Femur (tissue), 1 donor: ENCODE data around the gene BDH1.
"Not testable (repeated sequence)": the region's sequence is repeated elsewhere in the genome, so short reads cannot be mapped to it uniquely, and the experiment has no call there.

Source experiments
- DNase-seq: peaks from one replicate; pipeline ENCODE4 v3.0.0-alpha.2; 2017

BDH1 gene, protein sequence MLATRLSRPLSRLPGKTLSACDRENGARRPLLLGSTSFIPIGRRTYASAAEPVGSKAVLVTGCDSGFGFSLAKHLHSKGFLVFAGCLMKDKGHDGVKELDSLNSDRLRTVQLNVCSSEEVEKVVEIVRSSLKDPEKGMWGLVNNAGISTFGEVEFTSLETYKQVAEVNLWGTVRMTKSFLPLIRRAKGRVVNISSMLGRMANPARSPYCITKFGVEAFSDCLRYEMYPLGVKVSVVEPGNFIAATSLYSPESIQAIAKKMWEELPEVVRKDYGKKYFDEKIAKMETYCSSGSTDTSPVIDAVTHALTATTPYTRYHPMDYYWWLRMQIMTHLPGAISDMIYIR

DNA sequence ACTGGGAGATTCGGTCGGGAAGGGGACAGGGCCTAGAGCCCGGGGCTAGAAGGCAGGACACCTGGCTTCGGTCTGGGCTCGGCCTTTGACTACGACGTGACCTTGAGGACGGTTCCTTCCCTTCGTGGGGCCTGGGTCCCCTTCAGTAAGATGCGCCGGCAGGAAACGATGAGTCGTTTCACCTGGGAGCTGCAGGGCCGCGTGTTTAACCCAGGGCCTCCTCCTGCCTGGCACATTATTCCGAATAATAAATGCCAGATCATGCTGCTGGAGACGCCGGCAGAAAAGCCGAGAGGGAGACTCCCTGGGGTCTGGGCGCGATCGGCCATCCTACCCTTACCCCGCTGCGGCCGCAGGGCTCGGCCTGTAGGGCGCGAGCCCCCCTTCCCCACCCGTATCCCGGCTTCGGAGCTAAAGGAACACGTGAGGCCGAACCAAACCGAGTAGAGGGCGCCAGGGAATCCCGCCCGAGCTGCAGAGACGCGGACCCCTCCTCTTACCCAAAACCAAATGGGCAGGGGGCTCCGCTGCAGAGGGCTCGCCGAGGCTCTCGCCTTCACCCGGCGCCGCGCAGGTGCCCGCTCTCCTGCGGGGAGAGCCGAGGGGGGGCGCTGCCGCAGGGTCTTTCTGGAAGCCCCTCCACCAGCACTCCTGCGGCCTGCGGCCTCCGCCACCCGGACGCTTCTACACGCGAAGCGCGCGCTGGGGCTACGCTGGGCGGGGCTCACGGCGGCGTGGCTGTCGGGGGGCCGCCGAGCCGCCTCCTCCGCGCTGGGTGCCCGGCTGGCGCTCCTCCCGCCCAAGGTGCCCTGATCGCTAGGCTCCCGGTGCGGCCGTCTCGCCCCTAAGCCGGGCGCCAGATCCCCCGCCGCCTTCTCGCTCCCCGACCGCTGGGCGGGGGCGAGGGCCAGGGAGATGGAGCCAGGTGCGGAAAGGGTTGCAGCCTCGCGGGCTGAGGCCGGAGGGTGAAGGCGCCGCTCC is at the start of gene BDH1:
Gene BDH1, minus strand, starts transcription at position 688 of the 981 bp plus-strand sequence. CDS start 9,525 bp downstream, outside the sequence.
- peak; percentile 39 for DNase-seq

DNA sequence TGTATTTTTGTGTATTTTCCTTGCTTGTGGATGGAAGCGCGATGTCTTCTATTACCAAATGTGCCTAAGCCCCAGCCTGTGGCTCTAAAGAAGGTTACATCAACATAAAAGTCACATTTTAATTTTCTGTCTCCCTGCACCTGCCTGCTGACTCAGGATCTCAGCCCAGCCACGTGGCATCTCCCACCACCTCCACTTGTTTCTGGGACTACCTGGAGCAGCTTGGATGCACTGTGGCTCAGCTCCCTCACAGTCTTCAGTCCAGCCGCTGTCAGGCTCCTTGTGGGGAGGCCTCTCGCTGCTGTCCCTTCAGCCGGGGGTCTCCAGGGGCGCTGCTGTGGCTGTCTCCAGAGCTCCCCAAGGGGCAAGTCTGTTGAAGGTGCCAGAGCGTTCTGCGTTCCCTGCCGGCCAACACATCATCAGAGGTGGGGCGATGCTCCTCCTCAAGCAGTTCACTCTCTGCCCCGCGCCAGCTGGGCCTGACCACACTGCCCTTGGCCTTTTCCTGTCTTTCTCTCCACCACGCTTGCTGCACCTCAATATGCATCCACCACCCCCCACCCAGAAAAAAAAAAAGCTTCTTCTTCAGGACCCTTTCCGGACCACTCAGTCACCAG is 47.7 kb upstream of the BDH1 start:
- DNase-seq, result no peak

DNA sequence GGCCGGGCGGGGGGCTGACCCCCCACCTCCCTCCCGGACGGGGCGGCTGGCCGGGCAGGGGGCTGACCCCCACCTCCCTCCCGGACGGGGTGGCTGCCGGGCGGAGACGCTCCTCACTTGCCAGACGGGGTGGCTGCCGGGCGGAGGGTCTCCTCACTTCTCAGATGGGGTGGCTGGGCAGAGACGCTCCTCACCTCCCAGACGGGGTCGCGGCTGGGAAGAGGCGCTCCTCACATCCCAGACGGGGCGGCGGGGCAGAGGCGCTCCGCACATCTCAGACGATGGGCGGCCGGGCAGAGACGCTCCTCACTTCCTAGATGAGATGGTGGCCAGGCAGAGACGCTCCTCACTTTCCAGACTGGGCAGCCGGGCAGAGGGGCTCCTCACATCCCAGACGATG is 46.6 kb upstream of the BDH1 start:
- DNase-seq, result not testable (repeated sequence)

DNA sequence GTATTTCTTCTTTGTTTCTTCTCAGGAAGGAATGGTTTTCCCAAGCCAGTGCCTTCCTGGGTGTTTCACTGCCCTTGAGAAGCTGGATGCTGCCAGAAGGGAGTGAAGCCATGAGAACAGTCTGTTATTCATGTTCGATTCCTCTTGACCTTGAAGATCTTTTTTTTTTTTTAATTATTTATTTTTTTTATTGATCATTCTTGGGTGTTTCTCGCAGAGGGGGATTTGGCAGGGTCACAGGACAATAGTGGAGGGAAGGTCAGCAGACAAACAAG is 45.7 kb upstream of the BDH1 start:
- not testable (repeated sequence) for DNase-seq

DNA sequence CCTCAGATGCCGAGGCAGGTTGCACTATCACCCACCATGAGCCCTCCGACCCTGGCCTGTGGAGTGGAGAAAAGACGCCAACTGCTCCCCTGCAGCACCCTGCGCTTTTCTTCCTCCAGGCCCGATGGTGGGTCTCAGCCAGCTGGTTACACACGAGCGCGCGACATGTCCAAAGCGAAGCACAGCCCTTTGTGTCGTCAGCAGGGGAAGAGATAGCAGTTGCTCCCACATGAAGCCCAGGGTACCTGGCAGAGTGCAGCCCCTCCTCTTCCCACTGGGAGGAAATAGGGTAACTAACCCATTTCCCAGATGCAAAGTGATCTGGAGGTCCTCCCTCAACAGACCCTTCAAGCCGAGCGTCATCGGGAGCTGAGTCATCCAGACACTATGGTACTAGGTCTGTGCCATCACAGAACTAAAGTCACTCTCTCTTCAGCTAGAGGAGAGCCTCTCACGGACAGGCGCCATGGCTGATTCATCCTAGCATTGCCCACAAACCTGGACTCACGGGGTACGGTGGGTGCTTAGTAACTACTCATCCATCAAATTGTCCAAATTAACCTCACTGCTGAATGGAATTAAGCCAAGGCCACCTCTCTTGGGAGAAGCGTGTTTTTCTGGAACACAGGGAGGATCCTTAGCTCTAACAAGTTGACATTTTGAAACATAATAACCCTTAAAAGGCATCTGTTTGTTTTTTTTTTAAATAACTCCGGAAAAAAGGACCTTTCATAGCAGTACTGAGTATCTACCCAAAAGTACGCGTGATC is 45.2 kb upstream of the BDH1 start:
- no peak for DNase-seq

DNA sequence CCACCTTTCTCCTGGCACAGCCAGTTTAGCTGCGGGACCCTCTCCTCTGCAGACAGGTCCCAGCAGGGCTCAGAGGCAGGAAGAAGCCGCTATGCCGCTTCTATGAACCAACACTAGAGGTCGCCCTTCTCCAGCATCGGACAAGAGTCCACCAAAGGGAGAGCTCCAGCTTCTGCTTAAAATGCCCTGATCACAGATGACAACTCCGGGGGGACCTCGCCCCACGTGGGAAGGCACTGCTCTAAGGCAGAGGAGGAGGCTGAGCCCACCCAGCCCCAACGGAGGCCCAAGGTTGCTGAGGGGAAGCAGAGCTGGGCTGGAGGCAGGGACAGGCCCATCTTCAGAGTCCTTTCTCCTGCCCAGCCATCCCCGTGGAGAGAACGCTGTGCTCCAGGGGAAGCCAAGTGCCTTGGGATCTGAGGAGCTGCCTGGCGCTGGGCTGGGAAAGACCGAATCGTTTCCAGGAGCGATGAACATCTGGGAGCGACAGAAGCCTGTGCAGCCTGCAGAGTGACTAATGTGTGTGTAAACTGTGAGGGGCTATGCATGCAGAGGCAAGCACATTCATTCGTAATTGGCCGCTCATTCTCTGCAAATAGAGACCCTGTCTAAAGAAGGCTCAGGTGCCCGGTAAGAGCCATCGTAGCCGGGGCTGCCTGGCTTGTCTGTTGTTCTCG is 43.5 kb upstream of the BDH1 start:
- peak; percentile 81 for DNase-seq

DNA sequence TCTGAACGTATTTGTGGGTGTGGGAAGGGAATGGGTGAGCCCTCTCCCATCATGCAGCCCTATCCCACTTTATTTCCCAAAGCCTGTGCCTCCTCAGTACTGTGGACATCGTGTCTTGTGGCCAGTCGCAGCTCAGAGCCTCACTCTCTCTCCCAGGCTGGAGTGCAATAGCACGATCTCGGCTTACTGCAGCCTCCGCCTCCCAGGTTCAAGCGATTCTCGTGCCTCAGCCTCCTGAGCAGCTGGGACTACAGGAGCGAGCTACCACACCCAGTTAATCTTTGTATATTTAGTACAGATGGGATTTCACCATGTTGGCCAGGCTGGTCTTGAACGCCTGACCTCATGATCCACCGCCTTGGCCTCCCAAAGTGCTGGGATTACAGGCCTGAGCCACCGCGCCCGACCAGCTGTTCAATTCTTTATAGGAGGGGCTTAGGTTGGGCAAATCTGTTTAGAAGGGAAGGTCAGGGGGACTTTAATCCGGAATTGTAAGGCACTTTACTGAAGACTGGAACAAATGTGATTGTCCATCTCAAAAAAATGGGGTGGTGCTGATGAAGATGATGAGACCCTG is 42.7 kb upstream of the BDH1 start:
- DNase-seq, result no peak

DNA sequence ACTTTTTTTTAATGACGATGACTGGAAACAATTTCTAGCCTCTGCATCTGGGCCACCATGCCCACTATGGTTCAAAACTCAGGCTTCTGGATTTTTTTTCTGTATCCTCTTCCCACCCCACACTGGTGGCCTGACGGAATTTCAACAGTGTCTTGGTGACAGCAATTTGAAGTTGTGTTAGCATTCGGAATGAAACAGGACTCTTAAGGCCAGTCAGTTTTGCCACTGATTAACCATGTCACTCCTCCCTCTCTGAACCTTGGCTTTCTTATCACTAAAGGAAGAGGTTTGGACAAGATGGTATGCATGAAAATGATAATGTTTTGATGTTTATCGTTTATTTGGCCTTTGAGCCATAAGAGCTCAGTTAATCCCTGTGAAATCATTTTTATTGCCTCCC is 41.6 kb upstream of the BDH1 start:
- DNase-seq, result no peak

DNA sequence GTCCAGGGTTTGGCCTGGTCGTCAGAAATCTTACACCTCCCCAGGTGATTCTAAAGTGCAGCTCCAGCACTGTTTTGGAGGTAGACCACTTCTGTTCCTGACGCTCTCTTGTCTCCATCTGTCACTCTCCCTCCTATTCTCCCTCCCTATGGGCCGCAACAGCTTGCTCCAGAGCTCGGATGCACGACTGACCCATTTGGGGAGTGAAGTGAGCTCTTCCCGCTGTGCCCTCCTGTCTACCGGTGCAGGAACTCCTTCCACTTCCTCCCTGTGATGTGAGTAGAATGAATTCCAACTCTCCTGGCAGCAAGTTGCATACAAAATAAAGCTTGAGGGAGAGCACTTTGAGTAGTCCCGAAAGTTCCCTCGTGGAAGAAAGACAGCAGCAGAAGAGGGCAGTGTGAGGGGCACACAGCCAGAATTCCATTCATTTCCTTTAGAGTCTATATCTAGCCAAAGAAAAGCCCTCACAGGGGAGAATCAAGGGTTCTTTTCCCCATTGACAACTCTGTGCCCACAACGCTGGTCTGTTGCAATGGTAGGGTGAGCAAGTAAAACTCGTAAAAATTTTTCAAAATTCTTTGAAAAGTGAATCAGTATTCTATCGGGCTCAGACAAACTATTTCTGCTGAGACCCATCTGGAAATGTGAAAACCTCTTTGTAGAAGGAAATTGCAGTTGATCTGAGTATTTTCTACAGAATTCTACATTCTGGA is 39.9 kb upstream of the BDH1 start:
- DNase-seq, result no peak

DNA sequence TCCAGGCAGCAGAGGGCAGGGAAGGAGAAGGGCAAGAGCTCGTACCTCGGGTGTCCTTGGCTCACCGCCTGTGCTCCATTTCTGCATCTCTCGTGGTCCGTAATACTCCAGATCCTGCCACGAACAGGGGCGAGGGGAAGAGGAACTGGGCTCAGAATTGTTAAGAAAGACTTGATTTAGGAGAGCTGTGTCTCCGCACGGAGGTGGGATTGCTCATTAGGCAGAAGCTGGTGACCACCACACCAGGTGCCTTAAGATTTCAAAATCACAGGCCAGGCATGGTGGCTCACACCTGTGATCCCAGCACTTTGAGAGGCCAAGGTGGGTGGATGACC is 37.2 kb upstream of the BDH1 start:
- no peak for DNase-seq

DNA sequence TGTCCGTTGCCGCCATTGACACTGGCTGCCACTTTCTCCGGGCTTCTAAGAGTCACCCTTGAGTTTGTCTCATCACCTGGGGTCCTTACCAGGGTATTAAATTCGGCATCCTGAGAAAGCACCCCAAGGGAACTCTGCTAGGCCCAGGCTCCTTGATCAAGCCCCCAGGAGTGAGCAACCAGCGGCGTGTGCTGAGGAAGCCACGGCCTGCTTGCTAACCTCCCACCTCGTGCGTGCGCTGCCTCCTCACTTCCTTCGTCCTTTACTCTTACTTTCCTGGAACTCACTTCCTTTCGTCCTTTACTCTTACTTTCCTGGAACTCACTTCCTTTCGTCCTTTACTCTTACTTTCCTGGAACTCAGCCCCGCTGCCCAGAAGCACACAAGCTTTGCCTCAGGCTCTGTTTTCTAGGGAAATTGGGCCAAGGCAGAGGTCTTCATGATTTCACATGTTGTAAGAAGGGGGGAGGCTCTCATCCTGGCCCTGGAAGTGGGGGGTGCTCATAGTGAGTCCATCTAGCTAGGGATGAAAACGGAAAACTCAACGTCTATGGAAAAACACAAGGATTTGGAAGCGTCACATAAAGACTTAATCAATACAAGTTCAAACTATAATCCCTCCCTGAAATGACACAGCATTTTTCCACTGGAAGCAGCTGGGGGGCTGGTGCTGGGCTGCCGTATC is 36.7 kb upstream of the BDH1 start:
- DNase-seq, result no peak

DNA sequence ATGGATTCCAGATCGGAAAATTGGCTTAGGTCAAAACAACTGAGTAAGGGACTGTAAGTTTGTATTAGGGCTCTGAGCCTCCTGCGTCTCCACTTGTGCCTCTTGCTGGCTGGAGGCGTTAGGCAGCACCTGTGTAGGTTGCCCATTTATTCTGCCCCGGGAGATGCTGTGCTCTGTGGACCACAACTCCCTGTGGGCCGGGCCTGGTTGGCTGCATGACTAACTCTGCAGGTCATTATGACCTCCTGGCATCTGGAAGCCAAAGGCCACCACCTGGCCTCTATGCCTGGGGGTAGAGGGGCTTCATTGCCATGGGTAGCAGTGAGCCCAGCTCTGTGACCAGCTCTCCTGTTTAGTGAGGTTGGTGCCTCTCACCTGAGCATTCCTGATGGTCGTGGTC is 36.0 kb upstream of the BDH1 start:
- DNase-seq, result no peak

DNA sequence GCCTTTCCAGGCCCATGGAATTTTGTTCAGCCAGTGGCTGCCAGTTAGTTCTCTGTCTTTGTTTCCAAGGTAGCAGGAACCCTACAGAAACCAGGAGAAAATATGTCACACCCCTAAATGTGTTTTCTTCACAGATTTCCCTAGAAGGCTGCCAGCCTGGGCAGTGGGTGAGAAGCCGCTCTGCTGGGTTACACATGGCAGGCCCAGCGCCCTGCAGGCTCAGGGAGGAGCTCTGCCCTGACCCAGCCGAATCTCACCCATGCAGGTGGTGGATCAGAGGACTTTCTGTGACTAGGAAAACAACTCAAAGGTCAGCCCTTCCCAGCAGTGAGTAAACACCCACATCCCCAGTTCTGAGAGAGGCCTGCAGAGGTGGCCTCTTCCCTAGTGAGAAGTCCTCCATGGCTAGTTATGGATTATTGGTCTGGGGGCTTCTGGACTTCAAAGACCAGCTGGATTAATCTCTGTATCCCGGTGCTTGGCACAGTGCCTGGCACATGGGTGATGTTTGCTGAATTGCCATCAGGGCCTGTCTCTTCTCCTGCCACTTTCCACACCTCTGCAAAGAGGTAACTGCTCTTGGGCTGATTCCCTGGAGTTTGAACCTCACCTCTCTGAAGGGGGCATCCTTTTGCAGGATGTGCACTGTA is 34.7 kb upstream of the BDH1 start:
- DNase-seq, result no peak

DNA sequence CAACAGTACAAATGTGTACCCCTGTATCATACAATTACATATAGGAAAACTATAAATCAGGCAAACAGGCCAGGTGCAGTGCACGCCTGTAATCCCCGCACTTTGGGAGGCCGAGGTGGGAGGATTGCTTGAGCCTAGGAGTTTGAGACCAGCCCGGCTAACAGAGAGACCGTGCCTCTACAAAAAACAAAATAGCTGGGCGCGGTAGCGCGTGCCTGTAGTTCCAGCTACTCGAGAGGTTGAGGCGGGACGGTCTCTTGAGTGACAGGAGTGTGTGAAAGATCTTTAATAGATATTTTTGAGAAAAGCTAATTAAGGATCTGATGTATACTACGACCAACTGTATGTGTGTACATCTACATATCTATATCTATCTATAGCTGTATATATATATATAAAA is 33.8 kb upstream of the BDH1 start:
- no peak for DNase-seq

DNA sequence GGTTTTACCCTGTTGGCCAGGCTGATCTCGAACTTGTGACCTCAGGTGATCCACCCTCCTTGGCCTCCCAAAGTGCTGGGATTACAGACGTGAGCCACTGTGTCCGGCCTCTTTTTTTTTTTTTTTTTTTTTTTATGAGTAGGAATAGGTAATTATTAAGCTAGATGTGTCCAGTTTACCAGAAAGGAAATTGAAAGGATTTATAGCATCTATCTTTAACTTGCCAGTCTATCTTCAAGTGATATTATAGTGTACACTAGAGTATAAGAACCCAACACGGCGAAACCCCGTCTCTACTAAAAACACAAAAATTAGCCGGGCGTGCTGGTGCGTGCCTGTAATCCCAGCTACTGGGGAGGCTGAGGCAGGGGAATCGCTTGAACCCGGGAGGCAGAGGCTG is 31.0 kb upstream of the BDH1 start:
- not testable (repeated sequence) for DNase-seq

DNA sequence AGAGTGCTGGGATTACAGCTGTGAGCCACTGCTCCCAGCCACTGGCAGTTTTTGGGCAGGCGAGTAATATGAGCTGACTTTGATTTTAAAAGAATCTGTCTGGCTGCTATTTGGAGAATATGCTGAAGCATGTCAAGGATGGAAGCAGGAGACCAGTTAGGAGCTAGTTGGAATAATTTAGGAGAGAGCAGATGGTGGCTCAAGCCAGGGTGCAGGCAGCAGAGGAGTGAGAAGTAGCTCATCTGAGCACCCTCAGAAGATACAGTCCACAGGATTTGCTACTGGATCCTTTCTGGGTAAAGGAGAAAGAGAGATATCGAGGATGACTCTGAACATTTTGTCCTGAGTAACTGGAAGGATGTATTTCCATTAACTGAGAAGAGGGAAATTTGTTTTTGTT is 30.4 kb upstream of the BDH1 start:
- no peak for DNase-seq

DNA sequence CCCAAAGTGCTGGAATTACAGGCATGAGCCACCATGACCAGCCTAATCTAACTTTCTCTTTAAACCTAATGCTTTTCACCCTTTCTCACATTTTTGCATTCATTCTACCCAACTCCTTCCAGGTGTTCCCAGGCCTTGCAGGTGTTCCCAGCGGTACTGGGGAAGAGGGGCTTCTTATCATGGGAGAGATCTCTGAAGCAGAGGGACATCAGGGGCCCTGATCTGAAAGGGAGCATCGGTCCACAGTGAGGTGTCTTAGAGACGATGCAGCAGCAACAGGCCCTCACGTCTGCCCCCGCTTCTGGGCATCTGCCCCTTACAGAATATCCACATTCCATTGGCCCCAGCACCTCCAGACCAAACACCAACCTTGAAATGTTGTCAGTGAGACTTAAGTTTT is 29.0 kb upstream of the BDH1 start:
- no peak for DNase-seq

DNA sequence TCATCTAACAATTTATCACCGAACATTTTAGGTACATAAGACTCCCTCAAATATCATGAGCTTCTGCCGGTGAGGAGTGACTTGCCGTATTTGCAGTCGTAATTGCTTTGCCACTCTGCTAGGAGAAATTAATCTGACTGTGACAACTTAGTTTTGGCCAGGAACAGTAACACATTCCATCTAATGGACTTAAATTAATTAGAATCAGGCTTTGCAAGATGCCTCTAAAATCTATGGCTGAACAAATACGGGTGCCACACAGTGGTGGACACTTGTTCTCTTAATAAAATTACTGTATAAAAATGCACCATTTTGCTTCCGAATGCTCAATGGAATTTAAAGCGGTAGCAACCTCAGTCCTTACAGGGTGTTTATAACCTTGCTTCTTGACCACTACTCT is 27.6 kb upstream of the BDH1 start:
- DNase-seq, result no peak

DNA sequence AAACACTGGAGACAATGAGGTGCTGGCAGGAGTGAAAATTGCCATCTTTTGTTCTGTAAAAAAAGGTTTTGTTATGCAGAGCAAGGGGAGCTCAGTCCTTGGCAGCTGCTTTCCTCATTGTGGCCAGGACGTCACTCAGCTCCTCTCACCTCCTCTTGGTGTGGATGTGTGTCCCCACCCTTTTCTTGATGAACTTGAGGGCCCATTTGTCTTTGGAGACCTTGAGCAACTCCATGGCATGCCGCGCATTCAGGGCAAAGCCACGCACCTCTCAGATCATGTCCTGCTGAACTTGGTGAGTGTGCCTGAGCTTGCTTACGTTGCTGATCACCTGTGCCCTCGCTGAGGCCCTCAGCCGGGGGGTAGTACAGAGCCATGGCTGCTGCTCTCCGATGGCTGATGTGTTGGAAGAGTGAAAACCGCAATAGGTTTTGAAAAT is 24.5 kb upstream of the BDH1 start:
- no peak for DNase-seq

DNA sequence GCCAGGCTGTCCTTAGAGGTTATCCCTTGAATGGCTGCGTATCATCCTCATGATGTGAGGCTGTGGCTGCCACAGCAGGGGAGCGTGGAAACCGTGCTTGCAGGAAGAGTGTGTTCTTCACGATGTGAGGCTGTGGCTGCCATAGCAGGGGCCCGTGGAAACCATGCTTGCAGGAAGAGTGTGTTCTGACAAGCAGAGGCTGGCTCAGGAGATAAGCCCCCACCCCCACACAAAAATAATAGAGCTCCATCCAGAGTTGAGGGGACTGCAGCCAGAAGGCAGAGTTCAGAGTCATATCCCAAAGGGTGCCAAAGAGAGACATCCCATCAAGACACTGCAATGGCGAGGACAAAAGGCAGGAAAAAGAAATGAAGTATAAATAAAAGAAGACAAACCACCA is 22.6 kb upstream of the BDH1 start:
- no peak for DNase-seq
